H1 (cell line): Measurements from ENCODE around the gene PRIMA1. TPM values are rescaled to one million over a fixed set of nuclear protein-coding genes. Genes with fewer than 3 reads are reported as not detected.

Experiments
- CTCF ChIA-PET: fragments of 300-600 bp; sonication (Branson Sonifier 250); formaldehyde crosslinking; loops from one replicate; lab custom pipeline; 2021; ENCODE audit not compliant: partially characterized antibody; lab: Charles Lee
- POLR2A ChIA-PET: fragments of 300-600 bp; sonication (Branson Sonifier 250); formaldehyde crosslinking; loops from one replicate; lab custom pipeline; 2021; ENCODE audit warnings: inconsistent platforms; ENCODE audit not compliant: partially characterized antibody; lab: Charles Lee
- DNase-seq, 2 experiments: peaks; one replicate each; pipeline versions ENCODE4 v3.0.0 to v3.0.0-alpha.2; 2010 to 2022; ENCODE audit warnings: low spot score in 2 of 2, low read depth in 1 of 2, mixed read lengths in 1 of 2
- FAIRE-seq: peaks from 2 replicates; lab custom pipeline; 2011; peaks lifted over from hg19 to GRCh38; lab: Jason Lieb, UNC
- H2AFZ ChIP-seq: 2 replicates; pipeline ENCODE4 v1.8.1; 2012; ENCODE audit warnings: low read length, inconsistent platforms
- H2AK5ac ChIP-seq: 2 replicates; pipeline ENCODE4 v1.6.1; 2013; ENCODE audit warnings: low read depth, low read length
- H2BK120ac ChIP-seq: replicated peaks from 2 replicates; pipeline ENCODE3; 2013; ENCODE audit warnings: low read depth, low read length, inconsistent platforms
- H2BK12ac ChIP-seq: 2 replicates; pipeline ENCODE4 v1.6.1; 2013; ENCODE audit warnings: low read depth, low read length
- H2BK15ac ChIP-seq: 2 replicates; pipeline ENCODE4 v1.6.1; 2013; ENCODE audit warnings: low read length
- H2BK20ac ChIP-seq: 2 replicates; pipeline ENCODE4 v1.6.1; 2013; ENCODE audit warnings: low read length
- H2BK5ac ChIP-seq: 2 replicates; pipeline ENCODE4 v1.6.1; 2013; ENCODE audit warnings: low read depth, low read length
- H3K14ac ChIP-seq: 2 replicates; pipeline ENCODE4 v1.6.1; 2013; ENCODE audit warnings: inconsistent platforms; ENCODE audit not compliant: insufficient read length
- H3K18ac ChIP-seq: 2 replicates; pipeline ENCODE4 v1.6.1; 2013; ENCODE audit warnings: low read length; ENCODE audit errors: extremely low read depth
- H3K23ac ChIP-seq: 2 replicates; pipeline ENCODE4 v1.6.1; 2013; ENCODE audit warnings: inconsistent platforms; ENCODE audit not compliant: insufficient read length
- H3K23me2 ChIP-seq: 2 replicates; pipeline ENCODE4 v1.6.1; 2013; ENCODE audit warnings: low read depth, low read length
- H3K27ac ChIP-seq: 2 replicates; pipeline ENCODE4 v1.6.1; 2011; ENCODE audit warnings: low read depth, low read length, inconsistent platforms
- H3K27me3 ChIP-seq, 4 experiments: replicated peaks in 1 of 4; 1 replicate in 1 of 4; 2 replicates in 3 of 4; pipeline versions ENCODE4 v1.6.1 to v1.8.1; 2011 to 2013; ENCODE audit warnings: low read length in 3 of 4, mild to moderate bottlenecking in 3 of 4, inconsistent platforms in 2 of 4, mixed read lengths in 2 of 4, moderate library complexity in 1 of 4; ENCODE audit not compliant: control insufficient read depth in 3 of 4, insufficient read depth in 3 of 4; ENCODE audit errors: extremely low read depth in 1 of 4
- H3K36me3 ChIP-seq, 4 experiments: 2 replicates each; pipeline versions ENCODE4 v1.6.1 to v1.8.1; 2011 to 2013; ENCODE audit warnings: mild to moderate bottlenecking in 4 of 4, low read length in 3 of 4, moderate library complexity in 2 of 4, control low read depth in 1 of 4, inconsistent platforms in 1 of 4; ENCODE audit not compliant: insufficient read depth in 4 of 4, control insufficient read depth in 2 of 4
- H3K4ac ChIP-seq: replicated peaks from 2 replicates; pipeline ENCODE3; 2013; ENCODE audit warnings: low read length, low read depth, mixed read lengths, inconsistent platforms; ENCODE audit not compliant: insufficient read length
- H3K4me1 ChIP-seq, 4 experiments: replicated peaks in 1 of 4; 1 replicate in 1 of 4; 2 replicates in 3 of 4; pipeline versions ENCODE4 v1.6.1 to v1.8.1; 2011 to 2013; ENCODE audit warnings: low read length in 3 of 4, inconsistent platforms in 2 of 4, mixed read lengths in 1 of 4; ENCODE audit not compliant: insufficient read depth in 4 of 4, control insufficient read depth in 3 of 4
- H3K4me2 ChIP-seq, 2 experiments: 2 replicates each; pipeline versions ENCODE4 v1.6.1 to v1.8.1; 2011 to 2013; ENCODE audit warnings: low read depth in 2 of 2, low read length in 2 of 2, control low read depth in 1 of 2, inconsistent platforms in 1 of 2, mild to moderate bottlenecking in 1 of 2; ENCODE audit not compliant: insufficient read depth in 1 of 2
- H3K4me3 ChIP-seq, 4 experiments: fragments of 200-600, 300-600 bp in 1 of 4; sonication (generic), shearing (Covaris generic), sonication (Bioruptor Twin) in 1 of 4; 2 replicates each; pipeline versions ENCODE4 v1.5.1 to v1.8.1; 2011 to 2016; ENCODE audit warnings: low read length in 4 of 4, low read depth in 3 of 4, control low read depth in 2 of 4, inconsistent platforms in 2 of 4, mild to moderate bottlenecking in 2 of 4, mixed read lengths in 1 of 4, moderate library complexity in 1 of 4; ENCODE audit not compliant: insufficient read depth in 2 of 4; ENCODE audit errors: extremely low read depth in 1 of 4
- H3K56ac ChIP-seq: replicated peaks from 2 replicates; pipeline ENCODE3; 2013; ENCODE audit warnings: low read depth, mild to moderate bottlenecking, mixed read lengths, low read length, inconsistent platforms; ENCODE audit not compliant: insufficient read length
- H3K79me1 ChIP-seq: 2 replicates; pipeline ENCODE4 v1.6.1; 2013; ENCODE audit warnings: low read depth, low read length, control low read depth
- H3K79me2 ChIP-seq, 2 experiments: 2 replicates each; pipeline versions ENCODE4 v1.6.1 to v1.8.1; 2012 to 2013; ENCODE audit warnings: low read length in 2 of 2, mild to moderate bottlenecking in 2 of 2, inconsistent platforms in 1 of 2; ENCODE audit not compliant: insufficient read depth in 2 of 2, control insufficient read depth in 1 of 2
- H3K9ac ChIP-seq, 4 experiments: replicated peaks in 1 of 4; 1 replicate in 1 of 4; 2 replicates in 3 of 4; pipeline versions ENCODE4 v1.6.1 to v1.8.1; 2011 to 2013; ENCODE audit warnings: low read depth in 3 of 4, low read length in 3 of 4, control low read depth in 2 of 4, mild to moderate bottlenecking in 2 of 4, moderate library complexity in 2 of 4, inconsistent platforms in 1 of 4; ENCODE audit errors: extremely low read depth in 1 of 4
- H3K9me3 ChIP-seq, 2 experiments: 2 replicates each; pipeline versions ENCODE4 v1.6.1 to v1.8.1; 2012 to 2013; ENCODE audit warnings: mild to moderate bottlenecking in 2 of 2, moderate library complexity in 2 of 2, control low read depth in 1 of 2, inconsistent platforms in 1 of 2, low read depth in 1 of 2, low read length in 1 of 2, mixed read lengths in 1 of 2; ENCODE audit not compliant: insufficient read depth in 2 of 2
- H4K20me1 ChIP-seq, 2 experiments: replicated peaks in 1 of 2; 2 replicates each; pipeline versions ENCODE3 to v1.8.1; 2011 to 2013; ENCODE audit warnings: inconsistent platforms in 2 of 2, low read length in 2 of 2, mild to moderate bottlenecking in 1 of 2; ENCODE audit not compliant: insufficient read depth in 2 of 2, control insufficient read depth in 1 of 2
- H4K5ac ChIP-seq: 2 replicates; pipeline ENCODE4 v1.6.1; 2013; ENCODE audit warnings: low read length, low read depth, mixed read lengths, inconsistent platforms; ENCODE audit not compliant: insufficient read length
- H4K8ac ChIP-seq: 2 replicates; pipeline ENCODE4 v1.8.0; 2013; ENCODE audit warnings: mild to moderate bottlenecking, moderate library complexity, low read length, inconsistent platforms; ENCODE audit not compliant: insufficient read depth; ENCODE audit errors: extremely low read depth
- H4K91ac ChIP-seq: replicated peaks from 2 replicates; pipeline ENCODE3; 2013; ENCODE audit warnings: low read length, mixed read lengths, inconsistent platforms; ENCODE audit not compliant: insufficient read length
- BACH1 ChIP-seq: IDR thresholded peaks from 2 replicates; pipeline ENCODE4 v1.6.1; 2012; ENCODE audit warnings: low read length, improper control_type of control experiment
- CHD1 ChIP-seq: IDR thresholded peaks from 2 replicates; pipeline ENCODE4 v1.6.1; 2012; ENCODE audit warnings: low read depth, low read length, improper control_type of control experiment
- E2F6 ChIP-seq: IDR thresholded peaks from 2 replicates; pipeline ENCODE4 v1.6.1; 2012; ENCODE audit warnings: inconsistent platforms
- EGR1 ChIP-seq: IDR thresholded peaks from 2 replicates; pipeline ENCODE4 v1.6.1; 2011; ENCODE audit warnings: low read depth, low read length, borderline replicate concordance
- GABPA ChIP-seq: IDR thresholded peaks from 2 replicates; pipeline ENCODE4 v1.6.1; 2011; ENCODE audit warnings: mild to moderate bottlenecking, low read length, moderate library complexity, borderline replicate concordance; ENCODE audit not compliant: insufficient read depth
- JUN ChIP-seq: IDR thresholded peaks from 2 replicates; pipeline ENCODE4 v1.6.1; 2011; ENCODE audit warnings: low read depth, mild to moderate bottlenecking, improper control_type of control experiment, low read length
- KDM5A ChIP-seq: fragments of 200-600 bp; IDR thresholded peaks from 2 replicates; pipeline ENCODE4 v1.7.1; 2012; ENCODE audit warnings: mild to moderate bottlenecking, low read length, inconsistent platforms, mixed read lengths
- NRF1 ChIP-seq: IDR thresholded peaks from 2 replicates; pipeline ENCODE4 v1.6.1; 2011; ENCODE audit warnings: mild to moderate bottlenecking, low read depth, low read length, improper control_type of control experiment
- SAP30 ChIP-seq: fragments of 300-600 bp; sonication (generic); IDR thresholded peaks from 2 replicates; pipeline ENCODE4 v1.7.1; 2012; ENCODE audit warnings: low read length, moderate library complexity, mild to moderate bottlenecking, inconsistent platforms; ENCODE audit not compliant: insufficient read depth, insufficient replicate concordance
- SIN3A ChIP-seq, 2 experiments: IDR thresholded peaks in 1 of 2; conservative IDR thresholded peaks in 1 of 2; 2 replicates each; pipeline ENCODE4 v1.6.1; 2011 to 2012; ENCODE audit warnings: low read length in 2 of 2, improper control_type of control experiment in 1 of 2, low read depth in 1 of 2, mild to moderate bottlenecking in 1 of 2
- SIX5 ChIP-seq: IDR thresholded peaks from 2 replicates; pipeline ENCODE4 v1.6.1; 2011; ENCODE audit warnings: mild to moderate bottlenecking, low read depth, low read length
- SP1 ChIP-seq: IDR thresholded peaks from 2 replicates; pipeline ENCODE4 v1.6.1; 2011; ENCODE audit warnings: low read depth, low read length
- TAF1 ChIP-seq: IDR thresholded peaks from 2 replicates; pipeline ENCODE4 v1.6.1; 2011; ENCODE audit warnings: mild to moderate bottlenecking, low read depth, low read length
- TAF7 ChIP-seq: optimal IDR thresholded peaks from 2 replicates; pipeline ENCODE3; 2011; ENCODE audit warnings: low read depth, mild to moderate bottlenecking, inconsistent platforms, low read length, moderate library complexity, borderline replicate concordance
- ZNF274 ChIP-seq: IDR thresholded peaks from 2 replicates; pipeline ENCODE4 v1.7.0; 2012; ENCODE audit warnings: low read length, borderline replicate concordance; ENCODE audit errors: extremely low read depth
- WGBS, 2 experiments: shearing (Covaris generic) in 1 of 2; methylation state at CpG; one replicate each; pipeline versions ENCODE4 v1.1.6 to v1.1.7; 2013 to 2015; ENCODE audit warnings: low lambda C conversion rate in 2 of 2, mixed read lengths in 2 of 2, inconsistent platforms in 1 of 2, low coverage in 1 of 2, missing lambda C conversion rate in 1 of 2; ENCODE audit not compliant: insufficient replicate concordance in 2 of 2, insufficient coverage in 1 of 2, insufficient read length in 1 of 2; ENCODE audit errors: extremely low coverage in 1 of 2, missing lambda C conversion rate in 1 of 2; 5-methylcytosine and 5-hydroxymethylcytosine counted together
- polyA plus RNA-seq, 7 experiments: library from polyadenylated mRNA; depleted of rRNA in 3 of 7; stranded (reverse) in 5 of 7; unstranded in 2 of 7; fragments of >200 nt in 5 of 7; fragments of 200-250 nt in 2 of 7; gene quantifications; 1 replicate in 5 of 7; 2 replicates in 1 of 7; 4 replicates in 1 of 7; pipeline versions ENCODE4 v1.2.1 to v1.2.3, GENCODE V29; 2011 to 2013; ENCODE audit warnings: missing spikeins in 2 of 7, mixed read lengths in 2 of 7
- total RNA-seq: library from RNA; stranded (reverse); fragmentation: NEBNext Ultra II Directional; extraction: Animal tissue kit (Norgen Biotek cat#: 25700); gene quantifications from 2 replicates; pipeline ENCODE4 v1.2.1, GENCODE V29; 2021

PRIMA1 gene
- total and polyA plus RNA-seq, 2 of the 8 experiments (the other 6 are each of a cell fraction or from before 2014, with no cell fraction given): 2.8 to 4.5 TPM

DNA sequence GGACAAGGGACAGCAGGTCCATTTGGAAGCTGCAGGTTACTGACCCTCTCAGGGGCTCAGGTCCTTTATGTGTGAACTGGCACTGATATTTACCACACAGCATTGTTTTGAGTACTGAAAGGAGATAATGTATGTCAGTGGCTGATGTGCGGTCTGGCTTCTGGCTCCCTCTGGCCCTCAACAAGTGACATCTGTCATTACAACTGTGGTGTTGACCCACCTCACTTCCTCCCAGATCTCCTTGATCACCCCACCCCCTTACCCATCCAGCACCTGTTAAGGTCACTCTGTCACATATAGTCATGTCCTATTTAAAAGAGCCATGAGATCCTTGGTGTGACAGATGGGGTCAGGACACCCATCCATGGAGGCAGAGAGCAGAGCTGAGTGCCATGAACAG lies 22.7 kb upstream of the PRIMA1 start:
- no peaks in the 10 kb centered on the region for H3K27me3 ChIP-seq
- FAIRE-seq: no peak
- no peak for TF ChIP-seq GABPA
- TF ChIP-seq E2F6: no peak
- no peak for TF ChIP-seq JUN
- TF ChIP-seq BACH1: no peak
- no peak for TF ChIP-seq KDM5A
- no peak for TF ChIP-seq TAF1
- no peak for TF ChIP-seq CHD1
- no peak for TF ChIP-seq EGR1
- TF ChIP-seq SAP30: no peak
- no peak for TF ChIP-seq SP1
- TF ChIP-seq ZNF274: no peak
- TF ChIP-seq NRF1: no peak
- no peak for TF ChIP-seq SIN3A (conservative IDR thresholded peaks at IDR 0.05 in 1 of 2, IDR thresholded peaks at IDR 0.05 in 1 of 2; ENCODE audit: low read depth in 1 of 2, low read length in 2 of 2)
- no peak for TF ChIP-seq TAF7
- no peak for TF ChIP-seq SIX5

More for the DNA sequence above, 22.7 kb upstream of the PRIMA1 start:
- Histone ChIP-seq H2BK5ac (no peak overlapping the region), H3K14ac (no peak overlapping the region), H4K8ac (no peak overlapping the region), H3K79me2 (no peaks in the 10 kb centered on the region), H2BK12ac (no peak overlapping the region), H3K18ac (no peak overlapping the region), H4K5ac (no peak overlapping the region), H3K4ac (no peak overlapping the region), H3K4me2 (no peak overlapping the region), H3K36me3 (no peaks in the 10 kb centered on the region), H2BK20ac (no peak overlapping the region), H3K79me1 (no peaks in the 10 kb centered on the region), H2BK120ac (no peak overlapping the region), H2AK5ac (no peak overlapping the region), H4K91ac (no peak overlapping the region), H3K9me3 (peaks cover 16 to 19% of the 10 kb centered on the region in 2 experiments), H2AFZ (no peak overlapping the region), H3K56ac (no peak overlapping the region), H3K4me3 (no peak overlapping the region; a peak in 1 of 8 replicates), H3K23me2 (no peaks in the 10 kb centered on the region), H3K23ac (no peak overlapping the region), H3K9ac (no peak overlapping the region), H4K20me1 (no peaks in the 10 kb centered on the region), H2BK15ac (no peak overlapping the region), H3K27ac (no peak overlapping the region), H3K4me1 (no peaks in the 10 kb centered on the region)
- POLR2A ChIA-PET: no interaction called here
- 93% methylated on average over 1 of the region's 1 CpG; no CpG with 5 or more reads in 1 of the 2 experiments for WGBS, 2 experiments
- DNase-seq: no peak
- CTCF ChIA-PET: interaction anchor here (1.0 to 1.6 kb wide), 4 partner anchors 10 to 129 kb away, joined by 3 to 5 read pairs (median 4); no protein-coding TSS in a partner anchor
